Progenitor cell of endocrine pancreas (in vitro differentiated cells): ENCODE data around the gene ACER1. TPM values are rescaled to one million over a fixed set of nuclear protein-coding genes. Genes with fewer than 3 reads are reported as not detected.
"Not testable (repeated sequence)": the region's sequence is repeated elsewhere in the genome, so short reads cannot be mapped to it uniquely, and the experiment has no call there.

Experiments
- DNase-seq: peaks from one replicate; pipeline ENCODE4 v3.0.0; 2021; ENCODE audit warnings: low spot score; ENCODE audit not compliant: unreplicated experiment
- H3K27ac Mint-ChIP-seq: 2 replicates; pipeline ENCODE4 v1.8.0; 2021; ENCODE audit warnings: mild to moderate bottlenecking, moderate library complexity, mixed read lengths
- H3K27me3 Mint-ChIP-seq: 2 replicates; pipeline ENCODE4 v1.8.0; 2021; ENCODE audit warnings: mixed read lengths
- H3K36me3 Mint-ChIP-seq: 2 replicates; pipeline ENCODE4 v1.8.0; 2022; ENCODE audit warnings: mixed read lengths; ENCODE audit not compliant: insufficient read depth
- H3K4me1 Mint-ChIP-seq: 2 replicates; pipeline ENCODE4 v1.8.0; 2021; ENCODE audit warnings: low read depth, mixed read lengths
- H3K4me3 Mint-ChIP-seq: 2 replicates; pipeline ENCODE4 v1.8.0; 2021; ENCODE audit warnings: low read depth, mild to moderate bottlenecking, moderate library complexity, mixed read lengths
- H3K9me3 Mint-ChIP-seq: 2 replicates; pipeline ENCODE4 v1.8.0; 2021; ENCODE audit warnings: low read depth, mixed read lengths
- CTCF ChIP-seq: fragments of 200-600 bp; sonication (generic); IDR thresholded peaks from one replicate; pipeline ENCODE4 v1.5.0; 2021; ENCODE audit warnings: antibody characterized with exemption, mild to moderate bottlenecking; ENCODE audit not compliant: unreplicated experiment
- total RNA-seq: library from RNA; stranded (reverse); gene quantifications from 2 replicates; pipeline ENCODE4 v1.2.1, GENCODE V29; 2021

ACER1 gene
- total RNA-seq, 1 donor from 2014 or later, result not detected

- Mint-ChIP-seq H3K36me3 (no peaks in the 10 kb centered on the region), H3K4me1 (no peaks in the 10 kb centered on the region), H3K27me3 (no peaks in the 10 kb centered on the region), H3K27ac (no peak overlapping the region), H3K4me3 (no peak overlapping the region), H3K9me3 (no peaks in the 10 kb centered on the region)
- no peak for DNase-seq
- peak; percentile 35 for TF ChIP-seq CTCF
Measured at GRCh38 chr19:6354098-6354674, 20.8 kb upstream of the ACER1 start.

GRCh38 chr19:6352381-6353165, 19.2 kb upstream of the ACER1 start:
- H3K9me3 Mint-ChIP-seq, result no peaks in the 10 kb centered on the region
- H3K4me3 Mint-ChIP-seq, result no peak overlapping the region
- no peak for TF ChIP-seq CTCF
- H3K36me3 Mint-ChIP-seq, result no peaks in the 10 kb centered on the region
- no peaks in the 10 kb centered on the region for H3K4me1 Mint-ChIP-seq
- H3K27me3 Mint-ChIP-seq, result peaks cover 7% of the 10 kb centered on the region
- H3K27ac Mint-ChIP-seq, result no peak overlapping the region
- DNase-seq, result no peak

GRCh38 chr19:6350688-6351087, 17.3 kb upstream of the ACER1 start:
- Mint-ChIP-seq H3K27ac (no peak overlapping the region), H3K9me3 (no peaks in the 10 kb centered on the region), H3K4me1 (no peaks in the 10 kb centered on the region), H3K27me3 (peaks cover 10% of the 10 kb centered on the region), H3K4me3 (no peak overlapping the region), H3K36me3 (no peaks in the 10 kb centered on the region)
- TF ChIP-seq CTCF, result no peak
- no peak for DNase-seq

- H3K36me3 Mint-ChIP-seq, H3K9me3 Mint-ChIP-seq, H3K4me3 Mint-ChIP-seq, H3K4me1 Mint-ChIP-seq, H3K27ac Mint-ChIP-seq, DNase-seq: not testable (repeated sequence)
- peaks cover 10% of the 10 kb centered on the region for H3K27me3 Mint-ChIP-seq
Measured at GRCh38 chr19:6349271-6349670, 15.9 kb upstream of the ACER1 start.

- DNase-seq, result no peak
- no peaks in the 10 kb centered on the region for H3K4me1 Mint-ChIP-seq
- TF ChIP-seq CTCF, result no peak
- H3K27ac Mint-ChIP-seq, result no peak overlapping the region
- H3K4me3 Mint-ChIP-seq, result no peak overlapping the region
- H3K36me3 Mint-ChIP-seq, result no peaks in the 10 kb centered on the region
- peaks cover 9% of the 10 kb centered on the region for H3K27me3 Mint-ChIP-seq
- H3K9me3 Mint-ChIP-seq, result no peaks in the 10 kb centered on the region
Measured at GRCh38 chr19:6343462-6343861, 10.1 kb upstream of the ACER1 start.
